Neural cell (in vitro differentiated cells): ENCODE measurements around the gene SDF2L1.

ENCODE experiments used
- EZH2 ChIP-seq: fragments of 200-600, 300-800 bp; shearing (Covaris generic), sonication (generic); IDR thresholded peaks from 2 replicates; pipeline ENCODE4 v1.6.1; 2014; ENCODE audit warnings: antibody characterized with exemption, low read length, borderline replicate concordance, mild to moderate bottlenecking; ENCODE audit not compliant: insufficient read depth, poor library complexity, severe bottlenecking
- MXI1 ChIP-seq: fragments of 450-650 bp; conservative IDR thresholded peaks from 2 replicates; pipeline ENCODE4 v1.6.1; 2014; ENCODE audit warnings: antibody characterized with exemption, mild to moderate bottlenecking; ENCODE audit not compliant: poor library complexity, severe bottlenecking
- POLR2AphosphoS5 ChIP-seq: IDR thresholded peaks from 2 replicates; pipeline ENCODE4 v1.6.1; 2012
- RAD21 ChIP-seq: fragments of 450-650 bp; conservative IDR thresholded peaks from 2 replicates; pipeline ENCODE4 v1.6.1; 2014; ENCODE audit warnings: antibody characterized with exemption, mild to moderate bottlenecking, moderate library complexity
- TAF1 ChIP-seq: IDR thresholded peaks from 2 replicates; pipeline ENCODE4 v1.6.1; 2012; ENCODE audit warnings: low read depth
- TF ChIP-seq, protein P1 (sequence below): fragments of 450-650 bp; IDR thresholded peaks from 2 replicates; pipeline ENCODE4 v1.5.1; 2014; ENCODE audit warnings: antibody characterized with exemption, mild to moderate bottlenecking, moderate library complexity; ENCODE audit not compliant: poor library complexity, severe bottlenecking

DNA sequence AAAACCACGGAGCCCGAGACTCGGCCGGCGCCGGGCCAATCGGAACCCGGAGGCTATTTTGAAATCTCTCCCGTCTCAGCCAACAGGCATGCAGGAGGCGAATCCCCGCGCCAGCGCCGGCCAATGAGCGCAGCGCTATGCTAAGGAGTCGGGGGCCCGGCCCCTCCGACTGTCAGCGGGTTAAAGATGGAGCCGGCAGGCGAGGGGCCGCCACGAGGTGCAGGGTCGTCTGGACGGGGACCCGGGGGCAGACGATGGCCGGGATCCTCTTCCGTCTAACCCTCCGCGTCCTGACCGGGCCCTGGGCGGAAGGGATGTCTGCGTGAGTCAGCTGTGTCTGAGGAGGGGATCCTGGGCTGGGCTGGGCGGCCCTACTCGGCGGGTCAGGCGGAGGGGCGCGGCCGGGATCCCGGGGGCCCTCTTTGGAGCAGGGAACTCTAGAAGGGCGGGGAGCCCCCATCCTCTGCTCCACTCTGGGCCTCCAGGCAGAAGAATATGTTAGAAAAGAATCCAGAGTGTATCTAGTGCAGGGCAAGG lies 10.0 kb downstream of the SDF2L1 start:
- TF ChIP-seq, protein P1, sequence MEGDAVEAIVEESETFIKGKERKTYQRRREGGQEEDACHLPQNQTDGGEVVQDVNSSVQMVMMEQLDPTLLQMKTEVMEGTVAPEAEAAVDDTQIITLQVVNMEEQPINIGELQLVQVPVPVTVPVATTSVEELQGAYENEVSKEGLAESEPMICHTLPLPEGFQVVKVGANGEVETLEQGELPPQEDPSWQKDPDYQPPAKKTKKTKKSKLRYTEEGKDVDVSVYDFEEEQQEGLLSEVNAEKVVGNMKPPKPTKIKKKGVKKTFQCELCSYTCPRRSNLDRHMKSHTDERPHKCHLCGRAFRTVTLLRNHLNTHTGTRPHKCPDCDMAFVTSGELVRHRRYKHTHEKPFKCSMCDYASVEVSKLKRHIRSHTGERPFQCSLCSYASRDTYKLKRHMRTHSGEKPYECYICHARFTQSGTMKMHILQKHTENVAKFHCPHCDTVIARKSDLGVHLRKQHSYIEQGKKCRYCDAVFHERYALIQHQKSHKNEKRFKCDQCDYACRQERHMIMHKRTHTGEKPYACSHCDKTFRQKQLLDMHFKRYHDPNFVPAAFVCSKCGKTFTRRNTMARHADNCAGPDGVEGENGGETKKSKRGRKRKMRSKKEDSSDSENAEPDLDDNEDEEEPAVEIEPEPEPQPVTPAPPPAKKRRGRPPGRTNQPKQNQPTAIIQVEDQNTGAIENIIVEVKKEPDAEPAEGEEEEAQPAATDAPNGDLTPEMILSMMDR = peak; percentile 10
- TF ChIP-seq RAD21 (no peak), TAF1 (peak; percentile 36), MXI1 (peak; percentile 96), EZH2 (no peak), POLR2AphosphoS5 (peak; percentile 73)
